Heart right ventricle (tissue), 16 donors: ENCODE results near the gene ZC3H12C. TPM values are rescaled to one million over a fixed set of nuclear protein-coding genes. Genes with fewer than 3 reads are reported as not detected.

ENCODE experiments used
- ATAC-seq, 8 donors: fragments of 200-7000 bp; cut with Tn5 transposase; one replicate each; pipeline ENCODE4 v1.9.1; 2020; ENCODE audit warnings: mild to moderate bottlenecking in 8 of 8, moderate library complexity in 8 of 8, moderate number of reproducible peaks in 1 of 8
- DNase-seq, 2 donors: peaks; one replicate each; pipeline ENCODE4 v3.0.0-alpha.2; 2020
- H3K27ac ChIP-seq, 10 donors: fragments of 200-600 bp; sonication (generic) in 2 of 10; one replicate each; pipeline versions ENCODE4 v1.5.0 to v1.8.0; 2020 to 2022; ENCODE audit warnings: mild to moderate bottlenecking in 3 of 10
- H3K27me3 ChIP-seq, 7 donors: fragments of 200-600 bp; one replicate each; pipeline ENCODE4 v1.8.0; 2021 to 2022; ENCODE audit warnings: mild to moderate bottlenecking in 2 of 7
- H3K36me3 ChIP-seq, 9 donors: fragments of 200-600 bp; sonication (generic) in 1 of 9; one replicate each; pipeline versions ENCODE4 v1.5.0 to v1.8.0; 2020 to 2022; ENCODE audit warnings: mild to moderate bottlenecking in 2 of 9
- H3K4me1 ChIP-seq, 9 donors: fragments of 200-600 bp; sonication (generic) in 1 of 9; one replicate each; pipeline versions ENCODE4 v1.5.0 to v1.8.0; 2020 to 2022; ENCODE audit warnings: mild to moderate bottlenecking in 4 of 9
- H3K4me3 ChIP-seq, 10 donors: fragments of 200-600 bp; sonication (generic) in 2 of 10; one replicate each; pipeline versions ENCODE4 v1.5.0 to v1.8.0; 2020 to 2022; ENCODE audit warnings: mild to moderate bottlenecking in 7 of 10, moderate library complexity in 2 of 10
- H3K9me3 ChIP-seq, 11 donors: fragments of 200-600 bp in 10 of 11; sonication (generic) in 2 of 11; one replicate each; pipeline versions ENCODE4 v1.5.0 to v1.8.0; 2013 to 2022; ENCODE audit warnings: mild to moderate bottlenecking in 2 of 11, control low read depth in 1 of 11, moderate library complexity in 1 of 11
- WGBS, 2 donors: extraction: QIAGEN DNeasy Blood & Tissue Kit; methylation state at CpG; one replicate each; pipeline ENCODE4 v1.1.7; 2013; ENCODE audit warnings: inconsistent platforms in 1 of 2; 5-methylcytosine and 5-hydroxymethylcytosine counted together
- intact Hi-C, 10 donors: fragments of 100-400 bp; cut with DNase I; formaldehyde crosslinking; loops; one replicate each; pipeline versions ENCODE4 v1.11.1 to v1.14.2; 2022
- polyA plus RNA-seq, 2 donors: library from polyadenylated mRNA; stranded (reverse); fragments of 200-250 nt; gene quantifications; one replicate each; pipeline ENCODE4 v1.2.3, GENCODE V29; 2013
- total RNA-seq, 10 donors: library from RNA; stranded (reverse); fragmentation: NEBNext Ultra II Directional in 3 of 10; extraction: Animal tissue kit (Norgen Biotek cat#: 25700) in 3 of 10; gene quantifications; one replicate each; pipeline versions ENCODE4 v1.2.1 to v1.2.4, GENCODE V29; 2021 to 2023
- TF ChIP-seq, protein P1 (sequence below), 9 donors: fragments of 200-600 bp; sonication (generic) in 2 of 9; IDR thresholded peaks; one replicate each; pipeline versions ENCODE4 v1.5.0 to v1.8.0; 2021 to 2022; ENCODE audit warnings: antibody characterized with exemption in 9 of 9, mild to moderate bottlenecking in 5 of 9, moderate library complexity in 1 of 9
- donor health status: Arrhythmogenic right ventricular cardiomyopathy.
- donor health status: ischemic (EF 13 %, LVEDD 7.1; RV severe dilation, severe dysfunction).
- donor health status: healthy with polysubstance abuse.
- donor health status: DM: no; HTN: yes; CAD: no.
- donor health status: DM: no; HTN: no; CAD: no.
- donor health status: ischemic (EF 25% LVEDD 6.9; RV normal size, moderate dysfunction).
- donor health status: ischemic (EF 25% LVEDD 5.7; RV mildly dilated, moderate dysfunction).
- donor health status: healthy.
- donor health status: DM: yes; HTN: yes; CAD: no.
- donor health status: Ischemic cardiomyopathy.
- donor health status: ischemic (EF 35%, LVEDD 5.7; RV mildly dilated, moderate dysfunction).
- donor health status: nonischemic (EF 11% LVEDD 7.7; RV severe dilation, severe dysfunction).
- donor health status: DM: yes; HTN: yes; CAD: no.
- donor health status: PGD.
- donor health status: ischemic (EF 29% LVEDD 5.4; RV normal size, mild dysfunction).
- donor health status: nonischemic (EF 23%, LVEDD 6.1; RV moderate dilation, normal function).

ZC3H12C gene
- total and polyA plus RNA-seq, 12 donors: 2.1 to 22.8 (median 20.1) TPM

- ATAC-seq (no peak), DNase-seq (no peak)
- TF ChIP-seq, protein P1, sequence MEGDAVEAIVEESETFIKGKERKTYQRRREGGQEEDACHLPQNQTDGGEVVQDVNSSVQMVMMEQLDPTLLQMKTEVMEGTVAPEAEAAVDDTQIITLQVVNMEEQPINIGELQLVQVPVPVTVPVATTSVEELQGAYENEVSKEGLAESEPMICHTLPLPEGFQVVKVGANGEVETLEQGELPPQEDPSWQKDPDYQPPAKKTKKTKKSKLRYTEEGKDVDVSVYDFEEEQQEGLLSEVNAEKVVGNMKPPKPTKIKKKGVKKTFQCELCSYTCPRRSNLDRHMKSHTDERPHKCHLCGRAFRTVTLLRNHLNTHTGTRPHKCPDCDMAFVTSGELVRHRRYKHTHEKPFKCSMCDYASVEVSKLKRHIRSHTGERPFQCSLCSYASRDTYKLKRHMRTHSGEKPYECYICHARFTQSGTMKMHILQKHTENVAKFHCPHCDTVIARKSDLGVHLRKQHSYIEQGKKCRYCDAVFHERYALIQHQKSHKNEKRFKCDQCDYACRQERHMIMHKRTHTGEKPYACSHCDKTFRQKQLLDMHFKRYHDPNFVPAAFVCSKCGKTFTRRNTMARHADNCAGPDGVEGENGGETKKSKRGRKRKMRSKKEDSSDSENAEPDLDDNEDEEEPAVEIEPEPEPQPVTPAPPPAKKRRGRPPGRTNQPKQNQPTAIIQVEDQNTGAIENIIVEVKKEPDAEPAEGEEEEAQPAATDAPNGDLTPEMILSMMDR (IDR thresholded peaks at IDR 0.05): no peak
- WGBS, 2 donors: 88 to 89% methylated on average over 12 of the region's 12 CpGs
- Histone ChIP-seq H3K9me3 (no peaks in the 10 kb centered on the region), H3K4me1 (no peaks in the 10 kb centered on the region), H3K36me3 (peaks cover 0 to 15% (median 0%) of the 10 kb centered on the region in 9 donors), H3K4me3 (no peak overlapping the region), H3K27ac (no peak overlapping the region), H3K27me3 (no peaks in the 10 kb centered on the region)
- intact Hi-C loops: no loop called here
Observed at GRCh38 chr11:110217223-110217877, 124.2 kb downstream of the ZC3H12C start.

- Histone ChIP-seq H3K4me1 (no peaks in the 10 kb centered on the region), H3K4me3 (no peak overlapping the region), H3K27me3 (no peaks in the 10 kb centered on the region), H3K27ac (no peak overlapping the region), H3K9me3 (no peaks in the 10 kb centered on the region), H3K36me3 (peaks cover 0 to 15% (median 0%) of the 10 kb centered on the region in 9 donors)
- TF ChIP-seq, protein P1 (IDR thresholded peaks at IDR 0.05): no peak
- intact Hi-C loops: no loop called here
- DNase-seq: no peak
- ATAC-seq: no peak
- WGBS, 2 donors: 73 to 84% methylated on average over 3 of the region's 3 CpGs
Observed at GRCh38 chr11:110217936-110218335, 124.7 kb downstream of the ZC3H12C start.

GRCh38 chr11:110219006-110219785 lies 126.0 kb downstream of the ZC3H12C start:
- intact Hi-C loops: no loop called here
- H3K36me3 ChIP-seq: peaks cover 0 to 24% (median 0%) of the 10 kb centered on the region in 9 donors
- DNase-seq (no peak), ATAC-seq (no peak)
- TF ChIP-seq, protein P1 (IDR thresholded peaks at IDR 0.05): no peak
- no peak overlapping the region for H3K27ac ChIP-seq
- H3K27me3 ChIP-seq: no peaks in the 10 kb centered on the region
- WGBS, 2 donors: 85 to 88% methylated on average over 4 of the region's 4 CpGs
- H3K4me3 ChIP-seq: no peak overlapping the region
- H3K9me3 ChIP-seq: peaks cover 0 to 3% (median 0%) of the 10 kb centered on the region in 11 donors
- H3K4me1 ChIP-seq: no peaks in the 10 kb centered on the region

Other genes starting within 250 kb of the ZC3H12C start
- 100 to 1,000 TPM; 105 to 140 (median 127) TPM for gene RDX, start 203.2 kb downstream of the ZC3H12C start, total RNA-seq
- 10 to 100 TPM; 28.2 to 85.4 TPM for gene RDX, start 203.2 kb downstream of the ZC3H12C start, polyA plus RNA-seq